Liver (tissue), 9 donors: ENCODE results near the gene MPV17L. TPM values are rescaled to one million over a fixed set of nuclear protein-coding genes. Genes with fewer than 3 reads are reported as not detected.
A peak's percentile ranks its signal among the peaks of the same experiment; 100 is the strongest.
"Not testable (repeated sequence)": the region's sequence is repeated elsewhere in the genome, so short reads cannot be mapped to it uniquely, and the experiment has no call there.

Experiments used
- DNase-seq: peaks from one replicate; pipeline ENCODE4 v3.0.0-alpha.2; 2017; ENCODE audit warnings: low spot score
- H3K27ac ChIP-seq, 2 donors: one replicate each; pipeline ENCODE4 v1.7.0; 2013; ENCODE audit warnings: inconsistent platforms in 2 of 2, low read length in 2 of 2, control low read depth in 1 of 2, low read depth in 1 of 2, mild to moderate bottlenecking in 1 of 2
- H3K27me3 ChIP-seq, 4 donors: one replicate each; pipeline versions ENCODE4 v1.6.1 to v1.7.0; 2013; ENCODE audit warnings: low read length in 3 of 4, inconsistent platforms in 1 of 4, mild to moderate bottlenecking in 1 of 4, moderate library complexity in 1 of 4; ENCODE audit not compliant: control insufficient read depth in 4 of 4, insufficient read depth in 4 of 4
- H3K36me3 ChIP-seq, 4 donors: one replicate each; pipeline versions ENCODE4 v1.6.1 to v1.7.0; 2013; ENCODE audit warnings: low read length in 3 of 4, mild to moderate bottlenecking in 3 of 4, low read depth in 1 of 4, moderate library complexity in 1 of 4; ENCODE audit not compliant: control insufficient read depth in 4 of 4, insufficient read depth in 3 of 4
- H3K4me1 ChIP-seq, 4 donors: one replicate each; pipeline versions ENCODE4 v1.6.1 to v1.7.0; 2013; ENCODE audit warnings: low read length in 3 of 4, mild to moderate bottlenecking in 3 of 4, moderate library complexity in 1 of 4; ENCODE audit not compliant: control insufficient read depth in 4 of 4, insufficient read depth in 4 of 4
- H3K4me3 ChIP-seq, 3 donors: one replicate each; pipeline versions ENCODE4 v1.6.1 to v1.7.0; 2013; ENCODE audit warnings: low read length in 3 of 3, control low read depth in 1 of 3, low read depth in 1 of 3, mild to moderate bottlenecking in 1 of 3
- H3K9ac ChIP-seq, 2 donors: one replicate each; pipeline ENCODE4 v1.7.0; 2013; ENCODE audit warnings: low read length in 2 of 2, mild to moderate bottlenecking in 2 of 2, moderate library complexity in 2 of 2, control low read depth in 1 of 2, low read depth in 1 of 2
- H3K9me3 ChIP-seq, 4 donors: one replicate each; pipeline versions ENCODE4 v1.6.1 to v1.7.0; 2013; ENCODE audit warnings: low read length in 3 of 4; ENCODE audit not compliant: control insufficient read depth in 4 of 4
- EGR1 ChIP-seq, 2 donors: IDR thresholded peaks; 2 replicates each; pipeline ENCODE4 v1.6.1; 2016 to 2018; ENCODE audit warnings: antibody characterized with exemption in 2 of 2, low read depth in 2 of 2
- FOXA1 ChIP-seq: IDR thresholded peaks from 2 replicates; pipeline ENCODE4 v1.6.1; 2016; ENCODE audit warnings: antibody characterized with exemption
- FOXA2 ChIP-seq: IDR thresholded peaks from 2 replicates; pipeline ENCODE4 v1.6.1; 2016; ENCODE audit warnings: antibody characterized with exemption
- GABPA ChIP-seq, 2 donors: IDR thresholded peaks in 1 of 2; conservative IDR thresholded peaks in 1 of 2; 2 replicates each; pipeline ENCODE4 v1.6.1; 2016; ENCODE audit warnings: antibody characterized with exemption in 2 of 2, mild to moderate bottlenecking in 1 of 2, moderate library complexity in 1 of 2
- HNF4A ChIP-seq, 2 donors: conservative IDR thresholded peaks; 2 replicates each; pipeline ENCODE4 v1.6.1; 2016; ENCODE audit warnings: antibody characterized with exemption in 2 of 2, mild to moderate bottlenecking in 2 of 2
- HNF4G ChIP-seq: IDR thresholded peaks from 2 replicates; pipeline ENCODE4 v1.6.1; 2016; ENCODE audit warnings: antibody characterized with exemption
- JUND ChIP-seq, 2 donors: IDR thresholded peaks; 2 replicates each; pipeline ENCODE4 v1.6.1; 2016; ENCODE audit warnings: antibody characterized with exemption in 2 of 2
- NR2F2 ChIP-seq: IDR thresholded peaks from 2 replicates; pipeline ENCODE4 v1.6.1; 2016; ENCODE audit warnings: antibody characterized with exemption
- RAD21 ChIP-seq, 2 donors: IDR thresholded peaks; 2 replicates each; pipeline ENCODE4 v1.6.1; 2016; ENCODE audit warnings: antibody characterized with exemption in 2 of 2, mild to moderate bottlenecking in 2 of 2
- RXRA ChIP-seq, 2 donors: IDR thresholded peaks; 2 replicates each; pipeline ENCODE4 v1.6.1; 2017 to 2018; ENCODE audit warnings: antibody characterized with exemption in 2 of 2, mild to moderate bottlenecking in 1 of 2
- SP1 ChIP-seq: IDR thresholded peaks from 2 replicates; pipeline ENCODE4 v1.6.1; 2018; ENCODE audit warnings: antibody characterized with exemption, mild to moderate bottlenecking
- TAF1 ChIP-seq: conservative IDR thresholded peaks from 2 replicates; pipeline ENCODE4 v1.6.1; 2016; ENCODE audit warnings: antibody characterized with exemption, mild to moderate bottlenecking
- YY1 ChIP-seq: IDR thresholded peaks from 2 replicates; pipeline ENCODE4 v1.6.1; 2016; ENCODE audit warnings: antibody characterized with exemption, mild to moderate bottlenecking
- WGBS: extraction: QIAGEN DNeasy Blood & Tissue Kit; methylation state at CpG from one replicate; pipeline ENCODE4 v1.1.7; 2013; 5-methylcytosine and 5-hydroxymethylcytosine counted together
- polyA plus RNA-seq, 2 donors: library from polyadenylated mRNA; stranded (reverse) in 1 of 2; unstranded in 1 of 2; fragments of 200-250 nt in 1 of 2; fragments of >200 nt in 1 of 2; fragmentation: Nextera tagmentation in 1 of 2; extraction: Ambion mirVana in 1 of 2; gene quantifications; one replicate each; pipeline versions ENCODE4 v1.2.1 to v1.2.3, GENCODE V29; 2013 to 2015
- total RNA-seq, 2 donors: library from RNA; depleted of rRNA; stranded (reverse); fragments of >200 nt; gene quantifications; one replicate each; pipeline ENCODE4 v1.2.3, GENCODE V29; 2014
- TF ChIP-seq, protein P1 (sequence below): IDR thresholded peaks from 2 replicates; pipeline ENCODE4 v1.6.1; 2016; ENCODE audit warnings: antibody characterized with exemption
- TF ChIP-seq, protein P2 (sequence below): IDR thresholded peaks from 2 replicates; pipeline ENCODE4 v1.6.1; 2016; ENCODE audit warnings: antibody characterized with exemption
- TF ChIP-seq, protein P3 (sequence below): IDR thresholded peaks from 2 replicates; pipeline ENCODE4 v1.6.1; 2016; ENCODE audit warnings: antibody characterized with exemption
- TF ChIP-seq, protein P4 (sequence below): IDR thresholded peaks from 2 replicates; pipeline ENCODE4 v1.6.1; 2016; ENCODE audit warnings: antibody characterized with exemption, mild to moderate bottlenecking
- TF ChIP-seq, protein P5 (sequence below): fragments of 150-350 bp; IDR thresholded peaks from 2 replicates; pipeline ENCODE4 v1.5.1; 2017; ENCODE audit warnings: improper control_type of control experiment, low read depth, low read length; ENCODE audit not compliant: missing input control
- donor health status: healthy.
- donor health status: healthy.
- donor health status: healthy.
- donor health status: healthy.
- donor health status: healthy.

MPV17L gene
- total and polyA plus RNA-seq, 4 donors = 4.9 to 39.6 (median 8.8) TPM

DNA sequence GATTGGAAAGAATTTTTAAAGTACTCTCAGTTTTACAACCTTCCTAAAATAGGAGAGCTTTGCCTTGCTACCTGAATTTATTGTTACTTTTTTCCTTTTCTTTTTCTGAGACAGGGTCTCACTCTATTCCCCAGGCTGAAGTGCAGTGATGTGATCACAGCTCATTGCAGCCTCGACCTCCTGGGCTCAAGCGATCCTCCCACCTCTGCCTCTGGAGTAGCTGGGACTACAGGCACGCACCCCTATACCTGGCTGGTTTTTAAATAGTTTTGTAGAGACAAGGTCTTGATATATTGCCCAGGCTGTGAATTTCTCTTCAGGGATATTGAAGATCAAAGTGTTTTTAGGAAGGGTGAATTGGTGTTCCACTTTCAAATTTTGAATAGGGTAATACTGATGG lies 3.8 kb downstream of the MPV17L start:
- peaks cover 4 to 32% (median 18%) of the 10 kb centered on the region in 4 donors for H3K4me1 ChIP-seq
- H3K4me3 ChIP-seq = no peak overlapping the region
- DNase-seq = no peak
- H3K27ac ChIP-seq = peak overlapping the region; percentile 45 to 73
- H3K9me3 ChIP-seq = no peaks in the 10 kb centered on the region
- H3K9ac ChIP-seq = no peak overlapping the region
- H3K36me3 ChIP-seq = peaks cover 0 to 3% (median 0%) of the 10 kb centered on the region in 4 donors
- WGBS = 50% methylated on average over 3 of the region's 3 CpGs
- no peak for TF ChIP-seq RAD21 (IDR thresholded peaks at IDR 0.05)
- TF ChIP-seq, protein P1, sequence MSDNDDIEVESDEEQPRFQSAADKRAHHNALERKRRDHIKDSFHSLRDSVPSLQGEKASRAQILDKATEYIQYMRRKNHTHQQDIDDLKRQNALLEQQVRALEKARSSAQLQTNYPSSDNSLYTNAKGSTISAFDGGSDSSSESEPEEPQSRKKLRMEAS = no peak
- TF ChIP-seq TAF1 = no peak
- no peak for TF ChIP-seq EGR1 (IDR thresholded peaks at IDR 0.05; ENCODE audit: low read depth in 2 of 2)
- TF ChIP-seq GABPA (IDR thresholded peaks at IDR 0.05 in 1 of 2, conservative IDR thresholded peaks at IDR 0.05 in 1 of 2) = no peak
- no peak for TF ChIP-seq HNF4G
- no peak for TF ChIP-seq JUND (IDR thresholded peaks at IDR 0.05)
- TF ChIP-seq YY1 = no peak
- no peak for TF ChIP-seq HNF4A (conservative IDR thresholded peaks at IDR 0.05)
- no peak for TF ChIP-seq FOXA2
- TF ChIP-seq, protein P2, sequence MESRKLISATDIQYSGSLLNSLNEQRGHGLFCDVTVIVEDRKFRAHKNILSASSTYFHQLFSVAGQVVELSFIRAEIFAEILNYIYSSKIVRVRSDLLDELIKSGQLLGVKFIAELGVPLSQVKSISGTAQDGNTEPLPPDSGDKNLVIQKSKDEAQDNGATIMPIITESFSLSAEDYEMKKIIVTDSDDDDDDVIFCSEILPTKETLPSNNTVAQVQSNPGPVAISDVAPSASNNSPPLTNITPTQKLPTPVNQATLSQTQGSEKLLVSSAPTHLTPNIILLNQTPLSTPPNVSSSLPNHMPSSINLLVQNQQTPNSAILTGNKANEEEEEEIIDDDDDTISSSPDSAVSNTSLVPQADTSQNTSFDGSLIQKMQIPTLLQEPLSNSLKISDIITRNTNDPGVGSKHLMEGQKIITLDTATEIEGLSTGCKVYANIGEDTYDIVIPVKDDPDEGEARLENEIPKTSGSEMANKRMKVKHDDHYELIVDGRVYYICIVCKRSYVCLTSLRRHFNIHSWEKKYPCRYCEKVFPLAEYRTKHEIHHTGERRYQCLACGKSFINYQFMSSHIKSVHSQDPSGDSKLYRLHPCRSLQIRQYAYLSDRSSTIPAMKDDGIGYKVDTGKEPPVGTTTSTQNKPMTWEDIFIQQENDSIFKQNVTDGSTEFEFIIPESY = no peak
- no peak for TF ChIP-seq NR2F2
- TF ChIP-seq, protein P3, sequence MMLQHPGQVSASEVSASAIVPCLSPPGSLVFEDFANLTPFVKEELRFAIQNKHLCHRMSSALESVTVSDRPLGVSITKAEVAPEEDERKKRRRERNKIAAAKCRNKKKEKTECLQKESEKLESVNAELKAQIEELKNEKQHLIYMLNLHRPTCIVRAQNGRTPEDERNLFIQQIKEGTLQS = no peak
- TF ChIP-seq, protein P4, sequence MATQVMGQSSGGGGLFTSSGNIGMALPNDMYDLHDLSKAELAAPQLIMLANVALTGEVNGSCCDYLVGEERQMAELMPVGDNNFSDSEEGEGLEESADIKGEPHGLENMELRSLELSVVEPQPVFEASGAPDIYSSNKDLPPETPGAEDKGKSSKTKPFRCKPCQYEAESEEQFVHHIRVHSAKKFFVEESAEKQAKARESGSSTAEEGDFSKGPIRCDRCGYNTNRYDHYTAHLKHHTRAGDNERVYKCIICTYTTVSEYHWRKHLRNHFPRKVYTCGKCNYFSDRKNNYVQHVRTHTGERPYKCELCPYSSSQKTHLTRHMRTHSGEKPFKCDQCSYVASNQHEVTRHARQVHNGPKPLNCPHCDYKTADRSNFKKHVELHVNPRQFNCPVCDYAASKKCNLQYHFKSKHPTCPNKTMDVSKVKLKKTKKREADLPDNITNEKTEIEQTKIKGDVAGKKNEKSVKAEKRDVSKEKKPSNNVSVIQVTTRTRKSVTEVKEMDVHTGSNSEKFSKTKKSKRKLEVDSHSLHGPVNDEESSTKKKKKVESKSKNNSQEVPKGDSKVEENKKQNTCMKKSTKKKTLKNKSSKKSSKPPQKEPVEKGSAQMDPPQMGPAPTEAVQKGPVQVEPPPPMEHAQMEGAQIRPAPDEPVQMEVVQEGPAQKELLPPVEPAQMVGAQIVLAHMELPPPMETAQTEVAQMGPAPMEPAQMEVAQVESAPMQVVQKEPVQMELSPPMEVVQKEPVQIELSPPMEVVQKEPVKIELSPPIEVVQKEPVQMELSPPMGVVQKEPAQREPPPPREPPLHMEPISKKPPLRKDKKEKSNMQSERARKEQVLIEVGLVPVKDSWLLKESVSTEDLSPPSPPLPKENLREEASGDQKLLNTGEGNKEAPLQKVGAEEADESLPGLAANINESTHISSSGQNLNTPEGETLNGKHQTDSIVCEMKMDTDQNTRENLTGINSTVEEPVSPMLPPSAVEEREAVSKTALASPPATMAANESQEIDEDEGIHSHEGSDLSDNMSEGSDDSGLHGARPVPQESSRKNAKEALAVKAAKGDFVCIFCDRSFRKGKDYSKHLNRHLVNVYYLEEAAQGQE = no peak
- TF ChIP-seq RXRA (IDR thresholded peaks at IDR 0.05) = no peak
- TF ChIP-seq FOXA1 = no peak
- TF ChIP-seq SP1 = no peak
- TF ChIP-seq, protein P5, sequence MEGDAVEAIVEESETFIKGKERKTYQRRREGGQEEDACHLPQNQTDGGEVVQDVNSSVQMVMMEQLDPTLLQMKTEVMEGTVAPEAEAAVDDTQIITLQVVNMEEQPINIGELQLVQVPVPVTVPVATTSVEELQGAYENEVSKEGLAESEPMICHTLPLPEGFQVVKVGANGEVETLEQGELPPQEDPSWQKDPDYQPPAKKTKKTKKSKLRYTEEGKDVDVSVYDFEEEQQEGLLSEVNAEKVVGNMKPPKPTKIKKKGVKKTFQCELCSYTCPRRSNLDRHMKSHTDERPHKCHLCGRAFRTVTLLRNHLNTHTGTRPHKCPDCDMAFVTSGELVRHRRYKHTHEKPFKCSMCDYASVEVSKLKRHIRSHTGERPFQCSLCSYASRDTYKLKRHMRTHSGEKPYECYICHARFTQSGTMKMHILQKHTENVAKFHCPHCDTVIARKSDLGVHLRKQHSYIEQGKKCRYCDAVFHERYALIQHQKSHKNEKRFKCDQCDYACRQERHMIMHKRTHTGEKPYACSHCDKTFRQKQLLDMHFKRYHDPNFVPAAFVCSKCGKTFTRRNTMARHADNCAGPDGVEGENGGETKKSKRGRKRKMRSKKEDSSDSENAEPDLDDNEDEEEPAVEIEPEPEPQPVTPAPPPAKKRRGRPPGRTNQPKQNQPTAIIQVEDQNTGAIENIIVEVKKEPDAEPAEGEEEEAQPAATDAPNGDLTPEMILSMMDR = no peak
- H3K27me3 ChIP-seq = no peaks in the 10 kb centered on the region

DNA sequence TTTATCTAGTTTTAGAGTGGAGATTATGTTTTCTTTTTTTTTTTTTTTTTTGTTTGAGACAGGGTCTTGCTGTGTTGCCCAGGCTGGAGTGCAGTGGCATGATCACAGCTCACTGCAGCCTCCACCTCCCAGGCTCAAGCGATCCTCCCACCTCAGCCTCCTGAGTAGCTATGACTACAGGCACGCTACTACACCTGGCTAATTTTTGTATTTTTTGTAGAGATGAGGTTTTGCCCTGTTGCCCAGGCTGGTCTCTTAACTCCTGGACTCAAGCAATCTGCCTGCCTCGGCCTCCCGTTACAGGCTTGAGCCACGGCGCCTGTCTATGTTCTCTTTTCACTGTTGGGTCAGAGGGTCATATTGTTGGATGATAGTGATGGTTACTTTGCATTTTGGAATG lies 4.8 kb downstream of the MPV17L start:
- not testable (repeated sequence) for H3K27me3 ChIP-seq, H3K36me3 ChIP-seq, H3K9ac ChIP-seq, DNase-seq, H3K4me3 ChIP-seq, H3K27ac ChIP-seq, H3K9me3 ChIP-seq
- WGBS = 93% methylated on average over 6 of the region's 6 CpGs
- peaks cover 4 to 37% (median 22%) of the 10 kb centered on the region in 4 donors for H3K4me1 ChIP-seq
